Astrocyte of the hippocampus (primary cell): ENCODE results near the gene IPP.
"Not testable (repeated sequence)": the region's sequence is repeated elsewhere in the genome, so short reads cannot be mapped to it uniquely, and the experiment has no call there.

Experiments used
- DNase-seq: peaks from one replicate; pipeline ENCODE4 v3.0.0; 2011; ENCODE audit warnings: low read depth, low spot score

The IPP gene

GRCh38 chr1:45684402-45684801 is 66.1 kb downstream of the IPP start:
- no peak for DNase-seq

- no peak for DNase-seq
These were observed 67.5 kb downstream of the IPP start for GRCh38 chr1:45682942-45683341.

GRCh38 chr1:45679123-45679522 is 71.3 kb downstream of the IPP start:
- DNase-seq = peak; percentile 39

GRCh38 chr1:45678489-45678888 is 72.0 kb downstream of the IPP start:
- DNase-seq = no peak

DNA sequence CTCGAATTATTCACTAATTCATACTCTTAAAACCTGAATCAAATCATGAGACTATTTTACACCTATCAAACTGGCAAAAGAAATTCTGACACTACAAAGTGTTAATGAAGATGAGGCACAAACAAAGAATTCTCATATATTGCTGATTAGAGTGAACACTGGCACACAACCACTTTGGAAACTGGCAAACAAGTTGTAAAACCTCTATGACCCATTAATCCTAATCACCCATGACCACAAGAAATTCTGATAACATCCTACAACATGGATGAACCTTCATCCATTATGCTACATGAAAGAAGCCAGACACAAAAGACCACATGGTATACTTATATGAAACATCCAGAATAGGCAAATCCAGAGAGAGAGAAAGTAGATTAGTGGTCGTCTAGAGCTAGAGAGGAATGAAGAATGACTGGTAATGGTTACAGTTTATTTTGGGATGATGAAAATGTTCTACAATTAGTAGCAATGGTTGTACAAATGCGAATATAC is 72.7 kb downstream of the IPP start:
- DNase-seq = no peak

- not testable (repeated sequence) for DNase-seq
These were observed 73.9 kb downstream of the IPP start for GRCh38 chr1:45676553-45676952.

GRCh38 chr1:45674478-45674877 is 76.0 kb downstream of the IPP start:
- no peak for DNase-seq

- DNase-seq = peak; percentile 23
These were observed 76.5 kb downstream of the IPP start for GRCh38 chr1:45673956-45674355.

- no peak for DNase-seq
These were observed 80.4 kb downstream of the IPP start for GRCh38 chr1:45669859-45670655.

DNA sequence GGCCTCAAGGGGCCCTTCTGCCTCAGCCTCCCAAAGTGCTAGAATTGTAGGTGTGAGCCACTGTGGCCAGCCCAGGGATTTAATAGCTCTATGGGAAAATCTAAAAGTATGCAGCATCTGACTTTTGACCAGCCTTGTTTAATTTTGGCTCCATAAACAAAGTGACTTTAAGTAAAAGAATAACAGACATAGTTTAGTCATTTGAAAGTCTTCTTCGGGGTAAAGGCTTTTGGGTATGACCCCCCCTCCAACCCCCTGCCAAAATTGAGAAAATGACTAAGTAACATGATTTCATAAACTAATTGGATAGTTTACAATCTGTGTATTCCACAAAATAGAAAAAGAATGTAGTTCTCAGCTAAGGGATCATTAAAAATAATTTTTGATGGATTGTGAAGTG is 81.1 kb downstream of the IPP start:
- DNase-seq = no peak

- no peak for DNase-seq
These were observed 81.9 kb downstream of the IPP start for GRCh38 chr1:45668526-45668925.

DNA sequence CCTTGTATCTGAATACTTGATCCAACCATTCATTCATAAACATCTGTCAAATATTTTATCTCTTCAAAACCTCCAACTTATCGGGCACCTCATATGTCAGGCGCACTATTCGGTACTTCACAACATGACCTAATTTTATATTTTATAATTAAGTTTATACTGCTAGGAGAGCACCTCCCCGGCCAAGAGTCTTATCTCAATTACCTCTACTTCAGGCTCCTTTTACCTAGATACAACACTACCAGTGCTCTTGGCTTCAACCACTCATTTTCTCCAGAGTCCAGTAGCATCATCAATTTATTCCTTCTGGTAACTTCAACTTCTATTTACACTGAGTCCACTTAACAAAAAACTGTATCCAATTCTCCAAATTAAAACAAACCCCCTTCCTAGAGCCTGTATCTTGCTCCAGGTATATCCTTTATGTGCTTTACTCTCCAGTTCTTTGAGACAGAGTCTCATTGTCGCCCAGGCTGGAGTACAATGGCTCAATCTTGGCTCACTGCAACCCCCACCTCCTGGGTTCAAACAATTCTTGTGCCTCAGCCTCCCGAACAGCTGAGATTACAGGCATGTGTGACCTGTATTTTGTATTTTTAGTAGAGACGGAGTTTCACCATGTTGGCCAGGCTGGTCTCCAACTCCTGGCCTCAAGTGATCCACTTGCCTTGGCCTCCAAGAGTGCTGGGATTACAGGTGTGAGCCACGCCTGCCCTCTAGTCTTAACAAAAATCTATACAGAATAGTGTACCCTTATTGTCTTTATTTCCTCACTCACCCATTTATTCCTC is 82.9 kb downstream of the IPP start:
- no peak for DNase-seq

DNA sequence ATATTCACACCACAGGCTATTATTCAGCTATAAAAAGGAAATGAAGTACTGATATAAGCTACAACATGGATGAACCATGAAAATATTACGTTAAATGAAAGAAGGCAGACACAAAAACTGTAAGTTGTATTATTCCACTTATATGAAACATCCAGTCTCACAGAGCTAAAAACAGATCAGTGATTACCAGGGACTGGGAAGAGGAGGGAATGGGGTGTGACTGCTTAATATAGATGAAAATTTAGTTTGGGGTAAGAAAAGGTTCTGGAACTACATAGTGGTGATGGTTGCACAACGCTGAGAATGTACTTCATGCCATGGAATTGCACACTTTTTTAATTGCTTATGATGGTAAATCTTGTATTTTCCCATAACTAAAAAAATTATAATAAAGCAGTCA is 83.6 kb downstream of the IPP start:
- no peak for DNase-seq

- no peak for DNase-seq
These were observed 90.1 kb downstream of the IPP start for GRCh38 chr1:45660336-45660735.

DNA sequence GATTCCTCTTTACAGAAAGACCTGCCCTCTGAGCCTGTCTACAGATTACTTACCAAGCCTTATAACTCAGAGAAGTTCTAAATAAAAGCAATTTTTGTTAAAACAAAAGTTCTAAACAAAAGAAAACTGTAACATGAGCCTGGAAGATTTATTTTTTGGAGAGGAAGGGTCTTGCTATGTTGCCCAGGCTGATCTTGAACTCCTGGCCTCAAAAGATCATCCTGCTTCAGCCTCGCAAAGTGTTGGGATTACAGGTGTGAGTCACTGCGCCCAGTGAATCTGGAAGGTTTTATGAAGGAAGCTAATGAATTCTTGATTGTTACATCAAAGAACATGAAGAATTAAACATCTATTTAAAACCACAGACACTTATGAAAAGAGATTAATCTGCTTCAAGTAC is 91.2 kb downstream of the IPP start:
- no peak for DNase-seq

DNA sequence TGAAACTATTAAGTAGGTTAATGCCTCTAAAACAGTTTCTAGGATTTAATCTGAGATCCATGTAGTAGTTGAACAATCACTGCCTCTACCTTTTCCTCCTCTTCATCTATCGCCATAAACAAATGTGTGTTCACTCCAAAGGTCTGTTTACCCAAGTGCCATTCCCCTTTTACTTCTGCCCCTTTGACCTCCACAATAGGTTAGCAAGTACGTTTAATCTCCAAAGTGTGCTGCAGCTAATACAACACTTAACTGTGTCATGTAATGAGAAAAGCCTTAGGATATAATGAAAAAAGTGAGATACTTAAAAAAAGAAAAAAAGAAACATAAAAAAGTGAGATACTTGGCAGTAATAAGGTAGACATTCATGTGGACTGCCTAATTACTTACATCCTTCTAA is 92.3 kb downstream of the IPP start:
- DNase-seq = no peak

GRCh38 chr1:45656573-45657226 is 93.8 kb downstream of the IPP start:
- DNase-seq = no peak

- DNase-seq = no peak
These were observed 95.7 kb downstream of the IPP start for GRCh38 chr1:45654540-45655280.
